ENCODE data around the gene VCPKMT.

DNA sequence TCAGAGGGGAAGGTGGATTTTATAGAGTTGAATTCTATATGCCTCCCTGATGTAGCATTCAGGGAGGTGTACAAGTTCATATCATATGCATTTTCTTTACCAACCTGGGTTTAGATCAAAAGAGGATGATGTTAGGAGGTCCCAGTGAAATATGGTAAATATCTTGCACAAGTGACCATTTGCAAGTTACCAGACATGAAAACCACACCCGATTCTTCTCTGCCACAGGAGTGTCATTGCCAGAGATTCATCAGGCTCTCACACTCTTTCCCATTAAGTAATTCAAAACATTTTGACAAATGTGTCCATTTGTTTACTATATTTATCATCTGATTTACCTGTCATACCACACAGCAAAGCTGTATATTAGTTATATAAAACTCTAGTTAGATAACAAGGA lies 44.0 kb downstream of the VCPKMT start:
- TF ChIP-seq, protein P1, sequence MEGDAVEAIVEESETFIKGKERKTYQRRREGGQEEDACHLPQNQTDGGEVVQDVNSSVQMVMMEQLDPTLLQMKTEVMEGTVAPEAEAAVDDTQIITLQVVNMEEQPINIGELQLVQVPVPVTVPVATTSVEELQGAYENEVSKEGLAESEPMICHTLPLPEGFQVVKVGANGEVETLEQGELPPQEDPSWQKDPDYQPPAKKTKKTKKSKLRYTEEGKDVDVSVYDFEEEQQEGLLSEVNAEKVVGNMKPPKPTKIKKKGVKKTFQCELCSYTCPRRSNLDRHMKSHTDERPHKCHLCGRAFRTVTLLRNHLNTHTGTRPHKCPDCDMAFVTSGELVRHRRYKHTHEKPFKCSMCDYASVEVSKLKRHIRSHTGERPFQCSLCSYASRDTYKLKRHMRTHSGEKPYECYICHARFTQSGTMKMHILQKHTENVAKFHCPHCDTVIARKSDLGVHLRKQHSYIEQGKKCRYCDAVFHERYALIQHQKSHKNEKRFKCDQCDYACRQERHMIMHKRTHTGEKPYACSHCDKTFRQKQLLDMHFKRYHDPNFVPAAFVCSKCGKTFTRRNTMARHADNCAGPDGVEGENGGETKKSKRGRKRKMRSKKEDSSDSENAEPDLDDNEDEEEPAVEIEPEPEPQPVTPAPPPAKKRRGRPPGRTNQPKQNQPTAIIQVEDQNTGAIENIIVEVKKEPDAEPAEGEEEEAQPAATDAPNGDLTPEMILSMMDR (IDR thresholded peaks at IDR 0.05), result no peak
- TF ChIP-seq POLR2A (IDR thresholded peaks at IDR 0.05), result no peak

Measured in adrenal gland (tissue), 5 donors.